GM23338 (cell line): ENCODE data around the gene ALKBH8. TPM values are rescaled to one million over a fixed set of nuclear protein-coding genes. Genes with fewer than 3 reads are reported as not detected.

Experiments
- ATAC-seq: fragments of 200-7000 bp; cut with Tn5 transposase; 3 replicates; pipeline ENCODE4 v1.9.1; 2020
- DNase-seq: peaks from one replicate; pipeline ENCODE4 v3.0.0-alpha.2; 2015; ENCODE audit warnings: low spot score
- H2AFZ ChIP-seq: fragments of 200-600 bp; sonication (generic); 2 replicates; pipeline ENCODE4 v1.8.0; 2016; ENCODE audit warnings: antibody characterized with exemption, mild to moderate bottlenecking, moderate library complexity
- H3F3A ChIP-seq: fragments of 200-600 bp; sonication (generic); replicated peaks from 2 replicates; pipeline ENCODE4 v1.8.0; 2017; ENCODE audit warnings: antibody characterized with exemption, mixed run types, low read depth
- H3K27ac ChIP-seq: fragments of 200-600 bp; sonication (generic); 2 replicates; pipeline ENCODE4 v1.6.1; 2016; ENCODE audit warnings: low read depth
- H3K27me3 ChIP-seq: fragments of 200-600 bp; sonication (generic); 2 replicates; pipeline ENCODE4 v1.8.0; 2016; ENCODE audit warnings: mild to moderate bottlenecking, mixed run types, moderate library complexity; ENCODE audit not compliant: insufficient read depth
- H3K36me3 ChIP-seq: fragments of 200-600 bp; sonication (generic); 2 replicates; pipeline ENCODE4 v1.8.0; 2016; ENCODE audit warnings: mild to moderate bottlenecking; ENCODE audit not compliant: insufficient read depth
- H3K4me1 ChIP-seq: fragments of 200-600 bp; sonication (generic); 2 replicates; pipeline ENCODE4 v1.8.0; 2016; ENCODE audit warnings: mild to moderate bottlenecking, moderate library complexity; ENCODE audit not compliant: insufficient read depth
- H3K4me2 ChIP-seq: fragments of 200-600 bp; sonication (generic); 2 replicates; pipeline ENCODE4 v1.7.1; 2017; ENCODE audit warnings: mixed run types
- H3K4me3 ChIP-seq: fragments of 200-600 bp; sonication (generic); 2 replicates; pipeline ENCODE4 v1.6.1; 2016; ENCODE audit warnings: mixed run types
- H3K79me2 ChIP-seq: fragments of 200-600 bp; sonication (generic); replicated peaks from 2 replicates; pipeline ENCODE4 v1.8.0; 2017; ENCODE audit warnings: mild to moderate bottlenecking; ENCODE audit not compliant: insufficient read depth
- H3K9me2 ChIP-seq: fragments of 200-600 bp; sonication (generic); 2 replicates; pipeline ENCODE4 v1.8.0; 2017; ENCODE audit not compliant: insufficient read depth
- H4K20me1 ChIP-seq: fragments of 200-600 bp; sonication (generic); replicated peaks from 2 replicates; pipeline ENCODE4 v1.8.0; 2017; ENCODE audit warnings: mild to moderate bottlenecking; ENCODE audit not compliant: insufficient read depth
- H3K27ac Mint-ChIP-seq: 2 replicates; pipeline ENCODE4 v1.8.0; 2020; ENCODE audit warnings: inconsistent platforms, mild to moderate bottlenecking, moderate library complexity, mixed read lengths
- H3K27me3 Mint-ChIP-seq: 3 replicates; pipeline ENCODE4 v1.8.0; 2022; ENCODE audit warnings: low read depth, mild to moderate bottlenecking, moderate library complexity, mixed read lengths, inconsistent platforms; ENCODE audit not compliant: insufficient read depth, poor library complexity
- H3K36me3 Mint-ChIP-seq: 3 replicates; pipeline ENCODE4 v1.8.0; 2021; ENCODE audit warnings: low read depth, mild to moderate bottlenecking, inconsistent platforms, moderate library complexity, mixed read lengths
- H3K4me1 Mint-ChIP-seq: 3 replicates; pipeline ENCODE4 v1.8.0; 2020; ENCODE audit warnings: mild to moderate bottlenecking, inconsistent platforms, mixed read lengths
- H3K4me3 Mint-ChIP-seq: 3 replicates; pipeline ENCODE4 v1.8.0; 2021; ENCODE audit warnings: moderate library complexity, mild to moderate bottlenecking, inconsistent platforms, mixed read lengths
- H3K9me3 Mint-ChIP-seq: 3 replicates; pipeline ENCODE4 v1.8.0; 2020; ENCODE audit warnings: moderate library complexity, mild to moderate bottlenecking, inconsistent platforms, mixed read lengths
- CREB1 ChIP-seq: fragments of 250-450 bp; sonication (Bioruptor Pico); IDR thresholded peaks from 2 replicates; pipeline ENCODE4 v1.5.0; 2020; ENCODE audit warnings: low read depth, mild to moderate bottlenecking, moderate library complexity
- CTCF ChIP-seq, 2 experiments: fragments of 200-600 bp in 1 of 2; sonication (generic) in 1 of 2; conservative IDR thresholded peaks; 2 replicates each; pipeline versions ENCODE4 v1.5.1 to v1.6.1; 2016 to 2017; ENCODE audit warnings: antibody characterized with exemption in 2 of 2, low read depth in 2 of 2, mild to moderate bottlenecking in 2 of 2, moderate library complexity in 1 of 2
- ETS1 ChIP-seq: IDR thresholded peaks from 2 replicates; pipeline ENCODE4 v1.6.1; 2016; ENCODE audit warnings: antibody characterized with exemption
- EZH2 ChIP-seq: fragments of 200-600 bp; sonication (generic); IDR thresholded peaks from one replicate; pipeline ENCODE4 v1.8.0; 2017; ENCODE audit warnings: antibody characterized with exemption, mild to moderate bottlenecking, low read depth; ENCODE audit not compliant: unreplicated experiment
- EZH2phosphoT487 ChIP-seq: fragments of 200-600 bp; sonication (generic); IDR thresholded peaks from one replicate; pipeline ENCODE4 v1.8.1; 2018; ENCODE audit warnings: antibody characterized with exemption; ENCODE audit not compliant: unreplicated experiment
- JUNB ChIP-seq: IDR thresholded peaks from one replicate; pipeline ENCODE4 v1.6.1; 2016; ENCODE audit warnings: antibody characterized with exemption; ENCODE audit not compliant: unreplicated experiment
- NANOG ChIP-seq: IDR thresholded peaks from 2 replicates; pipeline ENCODE4 v1.6.1; 2016; ENCODE audit warnings: antibody characterized with exemption, borderline replicate concordance
- POLR2AphosphoS5 ChIP-seq: IDR thresholded peaks from 2 replicates; pipeline ENCODE4 v1.6.1; 2016; ENCODE audit warnings: antibody characterized with exemption, low read depth
- STAT1 ChIP-seq: IDR thresholded peaks from one replicate; pipeline ENCODE4 v1.6.1; 2016; ENCODE audit warnings: antibody characterized with exemption; ENCODE audit not compliant: unreplicated experiment
- ZNF114 ChIP-seq: fragments of 250-450 bp; sonication (Bioruptor Pico); IDR thresholded peaks from 2 replicates; pipeline ENCODE4 v1.5.0; 2020; ENCODE audit warnings: mild to moderate bottlenecking, moderate library complexity
- ZNF331 ChIP-seq: fragments of 250-450 bp; sonication (Bioruptor Pico); IDR thresholded peaks from 2 replicates; pipeline ENCODE4 v1.5.0; 2020; ENCODE audit warnings: low read depth, mild to moderate bottlenecking, moderate library complexity
- polyA plus RNA-seq: library from polyadenylated mRNA; unstranded; fragments of >200 nt; fragmentation: Nextera tagmentation; extraction: Ambion mirVana; gene quantifications from 2 replicates; pipeline ENCODE4 v1.2.1, GENCODE V29; 2016
- total RNA-seq: library from RNA; depleted of rRNA; stranded (reverse); fragments of >200 nt; shearing (Covaris generic); gene quantifications from 2 replicates; pipeline ENCODE4 v1.2.3, GENCODE V29; 2014
- TF ChIP-seq, protein P1 (sequence below): IDR thresholded peaks from one replicate; pipeline ENCODE4 v1.6.1; 2018; ENCODE audit warnings: antibody characterized with exemption; ENCODE audit not compliant: unreplicated experiment
- TF ChIP-seq, protein P2 (sequence below): fragments of 250-450 bp; sonication (Bioruptor Pico); IDR thresholded peaks from 2 replicates; pipeline ENCODE4 v1.5.0; 2020; ENCODE audit warnings: mild to moderate bottlenecking, moderate library complexity

Gene ALKBH8
- total and polyA plus RNA-seq, 2 experiments from 2014 or later: 8.9 to 14.2 TPM

- no peaks in the 10 kb centered on the region for H3K4me1 Mint-ChIP-seq
- ATAC-seq: no peak
- no peak overlapping the region for H3K4me3 Mint-ChIP-seq
Observed at GRCh38 chr11:107508201-107508857, 57.2 kb downstream of the ALKBH8 start.

More at GRCh38 chr11:107508201-107508857, 57.2 kb downstream of the ALKBH8 start:
- Histone ChIP-seq H3K4me1 (no peaks in the 10 kb centered on the region), H3K27me3 (no peaks in the 10 kb centered on the region), H3F3A (no peaks in the 10 kb centered on the region), H3K4me3 (no peak overlapping the region), H3K9me2 (no peaks in the 10 kb centered on the region), H3K4me2 (no peak overlapping the region), H3K79me2 (no peaks in the 10 kb centered on the region), H2AFZ (no peak overlapping the region), H4K20me1 (no peaks in the 10 kb centered on the region), H3K36me3 (0 out of 2 replicates have a peak, but pooled peaks cover 1% of the 10 kb centered on the region), H3K27ac (no peak overlapping the region)
- TF ChIP-seq EZH2 (no peak), CTCF (conservative IDR thresholded peaks at IDR 0.05; ENCODE audit: low read depth in 2 of 2) (no peak), ETS1 (no peak), ZNF114 (CRISPR knock-in tag) (no peak), CREB1 (CRISPR knock-in tag) (no peak), POLR2AphosphoS5 (no peak), ZNF331 (CRISPR knock-in tag) (no peak), EZH2phosphoT487 (no peak), JUNB (no peak), STAT1 (no peak), NANOG (no peak)
- TF ChIP-seq, protein P1, sequence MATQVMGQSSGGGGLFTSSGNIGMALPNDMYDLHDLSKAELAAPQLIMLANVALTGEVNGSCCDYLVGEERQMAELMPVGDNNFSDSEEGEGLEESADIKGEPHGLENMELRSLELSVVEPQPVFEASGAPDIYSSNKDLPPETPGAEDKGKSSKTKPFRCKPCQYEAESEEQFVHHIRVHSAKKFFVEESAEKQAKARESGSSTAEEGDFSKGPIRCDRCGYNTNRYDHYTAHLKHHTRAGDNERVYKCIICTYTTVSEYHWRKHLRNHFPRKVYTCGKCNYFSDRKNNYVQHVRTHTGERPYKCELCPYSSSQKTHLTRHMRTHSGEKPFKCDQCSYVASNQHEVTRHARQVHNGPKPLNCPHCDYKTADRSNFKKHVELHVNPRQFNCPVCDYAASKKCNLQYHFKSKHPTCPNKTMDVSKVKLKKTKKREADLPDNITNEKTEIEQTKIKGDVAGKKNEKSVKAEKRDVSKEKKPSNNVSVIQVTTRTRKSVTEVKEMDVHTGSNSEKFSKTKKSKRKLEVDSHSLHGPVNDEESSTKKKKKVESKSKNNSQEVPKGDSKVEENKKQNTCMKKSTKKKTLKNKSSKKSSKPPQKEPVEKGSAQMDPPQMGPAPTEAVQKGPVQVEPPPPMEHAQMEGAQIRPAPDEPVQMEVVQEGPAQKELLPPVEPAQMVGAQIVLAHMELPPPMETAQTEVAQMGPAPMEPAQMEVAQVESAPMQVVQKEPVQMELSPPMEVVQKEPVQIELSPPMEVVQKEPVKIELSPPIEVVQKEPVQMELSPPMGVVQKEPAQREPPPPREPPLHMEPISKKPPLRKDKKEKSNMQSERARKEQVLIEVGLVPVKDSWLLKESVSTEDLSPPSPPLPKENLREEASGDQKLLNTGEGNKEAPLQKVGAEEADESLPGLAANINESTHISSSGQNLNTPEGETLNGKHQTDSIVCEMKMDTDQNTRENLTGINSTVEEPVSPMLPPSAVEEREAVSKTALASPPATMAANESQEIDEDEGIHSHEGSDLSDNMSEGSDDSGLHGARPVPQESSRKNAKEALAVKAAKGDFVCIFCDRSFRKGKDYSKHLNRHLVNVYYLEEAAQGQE: no peak
- TF ChIP-seq, protein P2, sequence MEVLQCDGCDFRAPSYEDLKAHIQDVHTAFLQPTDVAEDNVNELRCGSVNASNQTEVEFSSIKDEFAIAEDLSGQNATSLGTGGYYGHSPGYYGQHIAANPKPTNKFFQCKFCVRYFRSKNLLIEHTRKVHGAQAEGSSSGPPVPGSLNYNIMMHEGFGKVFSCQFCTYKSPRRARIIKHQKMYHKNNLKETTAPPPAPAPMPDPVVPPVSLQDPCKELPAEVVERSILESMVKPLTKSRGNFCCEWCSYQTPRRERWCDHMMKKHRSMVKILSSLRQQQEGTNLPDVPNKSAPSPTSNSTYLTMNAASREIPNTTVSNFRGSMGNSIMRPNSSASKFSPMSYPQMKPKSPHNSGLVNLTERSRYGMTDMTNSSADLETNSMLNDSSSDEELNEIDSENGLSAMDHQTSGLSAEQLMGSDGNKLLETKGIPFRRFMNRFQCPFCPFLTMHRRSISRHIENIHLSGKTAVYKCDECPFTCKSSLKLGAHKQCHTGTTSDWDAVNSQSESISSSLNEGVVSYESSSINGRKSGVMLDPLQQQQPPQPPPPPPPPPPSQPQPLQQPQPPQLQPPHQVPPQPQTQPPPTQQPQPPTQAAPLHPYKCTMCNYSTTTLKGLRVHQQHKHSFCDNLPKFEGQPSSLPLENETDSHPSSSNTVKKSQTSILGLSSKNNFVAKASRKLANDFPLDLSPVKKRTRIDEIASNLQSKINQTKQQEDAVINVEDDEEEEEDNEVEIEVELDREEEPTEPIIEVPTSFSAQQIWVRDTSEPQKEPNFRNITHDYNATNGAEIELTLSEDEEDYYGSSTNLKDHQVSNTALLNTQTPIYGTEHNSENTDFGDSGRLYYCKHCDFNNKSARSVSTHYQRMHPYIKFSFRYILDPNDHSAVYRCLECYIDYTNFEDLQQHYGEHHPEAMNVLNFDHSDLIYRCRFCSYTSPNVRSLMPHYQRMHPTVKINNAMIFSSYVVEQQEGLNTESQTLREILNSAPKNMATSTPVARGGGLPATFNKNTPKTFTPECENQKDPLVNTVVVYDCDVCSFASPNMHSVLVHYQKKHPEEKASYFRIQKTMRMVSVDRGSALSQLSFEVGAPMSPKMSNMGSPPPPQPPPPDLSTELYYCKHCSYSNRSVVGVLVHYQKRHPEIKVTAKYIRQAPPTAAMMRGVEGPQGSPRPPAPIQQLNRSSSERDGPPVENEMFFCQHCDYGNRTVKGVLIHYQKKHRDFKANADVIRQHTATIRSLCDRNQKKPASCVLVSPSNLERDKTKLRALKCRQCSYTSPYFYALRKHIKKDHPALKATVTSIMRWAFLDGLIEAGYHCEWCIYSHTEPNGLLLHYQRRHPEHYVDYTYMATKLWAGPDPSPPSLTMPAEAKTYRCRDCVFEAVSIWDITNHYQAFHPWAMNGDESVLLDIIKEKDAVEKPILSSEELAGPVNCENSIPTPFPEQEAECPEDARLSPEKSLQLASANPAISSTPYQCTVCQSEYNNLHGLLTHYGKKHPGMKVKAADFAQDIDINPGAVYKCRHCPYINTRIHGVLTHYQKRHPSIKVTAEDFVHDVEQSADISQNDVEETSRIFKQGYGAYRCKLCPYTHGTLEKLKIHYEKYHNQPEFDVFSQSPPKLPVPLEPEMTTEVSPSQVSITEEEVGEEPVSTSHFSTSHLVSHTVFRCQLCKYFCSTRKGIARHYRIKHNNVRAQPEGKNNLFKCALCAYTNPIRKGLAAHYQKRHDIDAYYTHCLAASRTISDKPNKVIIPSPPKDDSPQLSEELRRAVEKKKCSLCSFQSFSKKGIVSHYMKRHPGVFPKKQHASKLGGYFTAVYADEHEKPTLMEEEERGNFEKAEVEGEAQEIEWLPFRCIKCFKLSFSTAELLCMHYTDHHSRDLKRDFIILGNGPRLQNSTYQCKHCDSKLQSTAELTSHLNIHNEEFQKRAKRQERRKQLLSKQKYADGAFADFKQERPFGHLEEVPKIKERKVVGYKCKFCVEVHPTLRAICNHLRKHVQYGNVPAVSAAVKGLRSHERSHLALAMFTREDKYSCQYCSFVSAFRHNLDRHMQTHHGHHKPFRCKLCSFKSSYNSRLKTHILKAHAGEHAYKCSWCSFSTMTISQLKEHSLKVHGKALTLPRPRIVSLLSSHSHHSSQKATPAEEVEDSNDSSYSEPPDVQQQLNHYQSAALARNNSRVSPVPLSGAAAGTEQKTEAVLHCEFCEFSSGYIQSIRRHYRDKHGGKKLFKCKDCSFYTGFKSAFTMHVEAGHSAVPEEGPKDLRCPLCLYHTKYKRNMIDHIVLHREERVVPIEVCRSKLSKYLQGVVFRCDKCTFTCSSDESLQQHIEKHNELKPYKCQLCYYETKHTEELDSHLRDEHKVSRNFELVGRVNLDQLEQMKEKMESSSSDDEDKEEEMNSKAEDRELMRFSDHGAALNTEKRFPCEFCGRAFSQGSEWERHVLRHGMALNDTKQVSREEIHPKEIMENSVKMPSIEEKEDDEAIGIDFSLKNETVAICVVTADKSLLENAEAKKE: no peak
- no peaks in the 10 kb centered on the region for H3K9me3 Mint-ChIP-seq
- peaks cover 21% of the 10 kb centered on the region for H3K36me3 Mint-ChIP-seq
- no peak overlapping the region for H3K27ac Mint-ChIP-seq
- peaks cover 2% of the 10 kb centered on the region for H3K27me3 Mint-ChIP-seq
- no peak for DNase-seq
